Measurements from ENCODE around the gene CLMN.

- TF ChIP-seq EZH2 (IDR thresholded peaks at IDR 0.05; ENCODE audit: insufficient read depth, poor library complexity, severe bottlenecking): no peak
- TF ChIP-seq EZH2phosphoT487 (IDR thresholded peaks at IDR 0.05; ENCODE audit: insufficient read depth, low read depth): no peak
Measured at GRCh38 chr14:95308073-95308472, 11.6 kb downstream of the CLMN start.

All from GM23248 (cell line).